CD4-positive, alpha-beta T cell treated with Interferon gamma for 1 hour (primary cell): ENCODE data around the gene DCUN1D1.
A peak's percentile ranks its signal among the peaks of the same experiment; 100 is the strongest.
"Not testable (repeated sequence)": the region's sequence is repeated elsewhere in the genome, so short reads cannot be mapped to it uniquely, and the experiment has no call there.

Experiments
- DNase-seq: peaks from one replicate; pipeline ENCODE4 v3.0.0-alpha.2; 2020

The DCUN1D1 gene

GRCh38 chr3:182980204-182981037 is at the start of gene DCUN1D1:
Gene DCUN1D1 (minus strand): TSS chr3:182980538. CDS start chr3:182980489, 49 bp downstream.
- DNase-seq = peak; percentile 89

- DNase-seq = no peak
These were observed 48.1 kb upstream of the DCUN1D1 start for GRCh38 chr3:183028416-183028815.

GRCh38 chr3:183027276-183027675 is 46.9 kb upstream of the DCUN1D1 start:
- no peak for DNase-seq

- DNase-seq = no peak
These were observed 42.7 kb upstream of the DCUN1D1 start for GRCh38 chr3:183022936-183023516.

GRCh38 chr3:183018421-183019192 is 38.3 kb upstream of the DCUN1D1 start:
- DNase-seq = no peak

GRCh38 chr3:183015185-183015584 is 34.8 kb upstream of the DCUN1D1 start:
- DNase-seq = no peak

GRCh38 chr3:183013856-183014255 is 33.5 kb upstream of the DCUN1D1 start:
- DNase-seq = no peak

- DNase-seq = no peak
These were observed 32.7 kb upstream of the DCUN1D1 start for GRCh38 chr3:183013074-183013473.

- DNase-seq = no peak
These were observed 28.5 kb upstream of the DCUN1D1 start for GRCh38 chr3:183008800-183009199.

- DNase-seq = no peak
These were observed 28.0 kb upstream of the DCUN1D1 start for GRCh38 chr3:183008303-183008702.

GRCh38 chr3:183006396-183007002 is 26.2 kb upstream of the DCUN1D1 start:
- DNase-seq = no peak

- DNase-seq = no peak
These were observed 19.4 kb upstream of the DCUN1D1 start for GRCh38 chr3:182999767-183000166.

GRCh38 chr3:182993486-182994201 is 13.3 kb upstream of the DCUN1D1 start:
- not testable (repeated sequence) for DNase-seq

- no peak for DNase-seq
These were observed 9.2 kb upstream of the DCUN1D1 start for GRCh38 chr3:182989566-182989965.

GRCh38 chr3:182986021-182986420 is 5.7 kb upstream of the DCUN1D1 start:
- no peak for DNase-seq

GRCh38 chr3:182983876-182984275 is 3.5 kb upstream of the DCUN1D1 start:
- DNase-seq = no peak

GRCh38 chr3:182981038-182981380 is 671 bp upstream of the DCUN1D1 start:
- DNase-seq = no peak

- DNase-seq = peak; percentile 1
These were observed 605 bp downstream of the DCUN1D1 start for GRCh38 chr3:182979674-182980191.

- no peak for DNase-seq
These were observed 1.1 kb downstream of the DCUN1D1 start for GRCh38 chr3:182979103-182979673.

- DNase-seq = no peak
These were observed 2.0 kb downstream of the DCUN1D1 start for GRCh38 chr3:182978387-182978786.

GRCh38 chr3:182973047-182973446 is 7.3 kb downstream of the DCUN1D1 start:
- DNase-seq = no peak

- DNase-seq = no peak
These were observed 8.0 kb downstream of the DCUN1D1 start for GRCh38 chr3:182972387-182972786.
